ENCODE measurements around the gene CD163.
"Not testable (repeated sequence)": the region's sequence is repeated elsewhere in the genome, so short reads cannot be mapped to it uniquely, and the experiment has no call there.

The CD163 gene

DNA sequence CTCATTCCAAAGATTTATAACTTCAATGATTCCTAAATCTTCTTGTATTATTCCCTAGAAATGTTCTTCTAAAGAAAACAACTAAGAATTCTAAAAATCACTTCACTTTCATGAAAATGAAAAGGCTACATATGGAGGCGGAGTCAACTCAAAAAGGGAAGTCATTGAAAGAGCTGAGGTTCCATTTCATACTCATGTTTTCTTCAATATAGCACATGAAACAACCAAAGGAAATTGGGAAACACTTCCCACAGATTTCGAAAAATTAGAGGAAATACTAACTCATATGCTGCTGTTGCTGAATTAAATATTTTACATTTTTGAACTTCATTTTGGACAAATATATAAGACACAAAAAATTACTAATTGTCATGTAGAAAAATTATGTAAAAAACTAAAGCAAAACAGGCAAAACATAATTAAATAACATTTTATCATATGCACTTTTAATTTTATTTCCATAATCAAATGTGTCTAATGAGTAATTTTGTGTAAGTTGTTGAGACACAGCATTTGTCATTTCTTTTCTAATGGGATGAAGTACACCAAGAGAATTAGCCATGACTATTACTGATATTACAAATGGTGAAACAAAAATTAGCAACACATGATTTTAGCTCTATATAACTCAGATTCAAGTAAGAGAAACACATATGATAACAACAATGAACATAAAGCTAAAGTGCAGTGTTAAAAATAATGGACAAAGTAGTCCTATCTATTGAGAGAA is at the start of gene CD163:
Gene CD163, minus strand, starts transcription at position 92 of the 730 bp plus-strand sequence. Its CDS starts 87 bp downstream, at position 5.
- in situ Hi-C loops (cut with MboI; ENCODE audit: low pct_unique_long_range_greater_than_20kb, low sequenced_read_pairs, unreplicated experiment): no loop called here
- no peak for DNase-seq (ENCODE audit: low spot score)
- no peak for TF ChIP-seq CTCF (IDR thresholded peaks at IDR 0.05; ENCODE audit: extremely low read depth, insufficient read depth, missing control alignments)

GRCh38 chr12:7542813-7543212 is 39.2 kb upstream of the CD163 start:
- TF ChIP-seq CTCF (IDR thresholded peaks at IDR 0.05; ENCODE audit: extremely low read depth, insufficient read depth, missing control alignments): no peak
- DNase-seq (ENCODE audit: low spot score): no peak

DNA sequence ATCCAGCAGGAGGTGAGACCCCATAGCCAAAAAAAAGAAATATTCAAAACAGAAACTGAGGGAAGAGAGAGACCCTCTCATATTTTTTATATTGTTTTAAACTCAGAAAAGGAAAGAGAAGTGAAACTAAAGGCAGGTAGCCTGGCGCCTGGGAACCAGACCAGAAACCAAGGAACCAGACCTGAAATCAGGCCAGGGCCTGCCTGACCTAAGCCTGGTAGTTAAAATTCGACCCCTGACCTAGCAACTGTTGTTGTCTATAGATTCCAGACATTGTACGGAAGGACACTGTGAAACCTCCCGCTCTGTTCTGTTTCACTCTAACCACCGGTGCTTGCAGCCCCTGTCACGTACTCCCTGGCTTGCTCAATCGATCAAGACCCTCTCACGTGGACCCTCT is 38.5 kb upstream of the CD163 start:
- in situ Hi-C loops (cut with MboI; ENCODE audit: low pct_unique_long_range_greater_than_20kb, low sequenced_read_pairs, unreplicated experiment): no loop called here
- TF ChIP-seq CTCF (IDR thresholded peaks at IDR 0.05; ENCODE audit: extremely low read depth, insufficient read depth, missing control alignments): no peak
- DNase-seq (ENCODE audit: low spot score): no peak

More at GRCh38 chr12:7542813-7543212, 39.2 kb upstream of the CD163 start:
- in situ Hi-C loops (cut with MboI; ENCODE audit: low pct_unique_long_range_greater_than_20kb, low sequenced_read_pairs, unreplicated experiment): no loop called here

DNA sequence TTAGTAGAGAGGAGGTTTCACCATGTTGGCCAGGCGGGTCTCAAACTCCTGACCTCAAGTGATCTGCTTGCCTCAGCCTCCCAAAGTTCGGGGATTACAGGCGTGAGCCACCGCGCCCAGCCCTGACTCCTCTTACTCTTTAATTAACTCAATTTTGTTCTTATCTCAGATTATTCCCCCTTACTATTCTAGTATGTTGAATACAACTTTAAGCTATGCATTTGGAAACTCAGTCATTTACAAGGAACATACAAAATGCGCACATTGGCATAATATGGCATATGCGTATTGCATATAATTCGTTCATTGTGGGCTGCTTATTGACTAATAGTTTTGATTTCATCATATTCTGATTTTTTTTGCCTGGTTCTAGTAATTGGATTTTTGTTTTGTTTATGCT is 10.8 kb upstream of the CD163 start:
- in situ Hi-C loops (cut with MboI; ENCODE audit: low pct_unique_long_range_greater_than_20kb, low sequenced_read_pairs, unreplicated experiment): no loop called here
- TF ChIP-seq CTCF (IDR thresholded peaks at IDR 0.05; ENCODE audit: extremely low read depth, insufficient read depth, missing control alignments): no peak
- DNase-seq (ENCODE audit: low spot score): no peak

GRCh38 chr12:7512553-7512952 is 9.0 kb upstream of the CD163 start:
- no peak for DNase-seq (ENCODE audit: low spot score)
- no peak for TF ChIP-seq CTCF (IDR thresholded peaks at IDR 0.05; ENCODE audit: extremely low read depth, insufficient read depth, missing control alignments)
- in situ Hi-C loops (cut with MboI; ENCODE audit: low pct_unique_long_range_greater_than_20kb, low sequenced_read_pairs, unreplicated experiment): no loop called here

DNA sequence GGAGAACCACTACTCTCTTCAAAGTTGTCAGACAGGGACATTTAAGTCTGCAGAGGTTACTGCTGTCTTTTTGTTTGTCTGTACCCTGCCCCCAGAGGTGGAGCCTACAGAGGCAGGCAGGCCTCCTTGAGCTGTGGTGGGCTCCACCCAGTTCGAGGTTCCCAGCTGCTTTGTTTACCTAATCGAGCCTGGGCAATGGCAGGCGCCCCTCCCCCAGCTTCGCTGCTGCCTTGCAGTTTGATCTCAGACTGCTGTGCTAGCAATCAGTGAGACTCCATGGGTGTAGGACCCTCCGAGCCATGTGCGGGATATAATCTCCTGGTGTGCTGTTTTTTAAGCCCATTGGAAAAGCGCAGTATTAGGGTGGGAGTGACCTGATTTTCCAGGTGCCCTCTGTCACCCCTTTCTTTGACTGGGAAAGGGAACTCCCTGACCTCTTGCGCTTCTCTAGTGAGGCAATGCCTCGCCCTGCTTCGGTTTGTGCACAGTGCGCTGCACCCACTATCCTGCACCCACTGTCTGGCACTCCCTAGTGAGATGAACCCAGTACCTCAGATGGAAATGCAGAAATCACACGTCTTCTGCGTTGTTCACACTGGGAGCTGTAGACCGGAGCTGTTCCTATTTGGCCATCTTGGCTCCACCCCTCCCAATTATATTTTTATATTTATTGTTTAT is 6.4 kb upstream of the CD163 start:
- DNase-seq (ENCODE audit: low spot score); in situ Hi-C loops (cut with MboI; ENCODE audit: low pct_unique_long_range_greater_than_20kb, low sequenced_read_pairs, unreplicated experiment): not testable (repeated sequence)

- no peak for DNase-seq (ENCODE audit: low spot score)
- in situ Hi-C loops (cut with MboI; ENCODE audit: low pct_unique_long_range_greater_than_20kb, low sequenced_read_pairs, unreplicated experiment): no loop called here
- TF ChIP-seq CTCF (IDR thresholded peaks at IDR 0.05; ENCODE audit: extremely low read depth, insufficient read depth, missing control alignments): no peak
Measured at GRCh38 chr12:7502612-7503011, 965 bp downstream of the CD163 start.
